HEK293 (cell line): ENCODE measurements around the gene EFNB1.
A peak's percentile ranks its signal among the peaks of the same experiment; 100 is the strongest.

Experiments used
- CTCF ChIA-PET: fragments of 350-600 bp; formaldehyde crosslinking; extraction: SDS; loops from one replicate; lab custom pipeline; 2021; ENCODE audit warnings: antibody characterized with exemption; lab: Yijun Ruan, JAX
- POLR2A ChIA-PET: fragments of 300-600 bp; formaldehyde crosslinking; extraction: SDS; loops from one replicate; lab custom pipeline; 2020; ENCODE audit warnings: antibody characterized with exemption, inconsistent platforms; lab: Yijun Ruan, JAX
- H3K27ac ChIP-seq: fragments of 200-500 bp; sonication (Bioruptor generic); 2 replicates; pipeline ENCODE4 v1.5.1; 2014; ENCODE audit warnings: low read depth, low read length, control low read depth, inconsistent platforms; ENCODE audit errors: extremely low read depth
- H3K36me3 ChIP-seq, 2 experiments: fragments of 200-500 bp in 1 of 2; sonication (Bioruptor generic) in 1 of 2; 1 replicate in 1 of 2; 2 replicates in 1 of 2; pipeline ENCODE4 v1.5.1; 2014 to 2017; ENCODE audit warnings: inconsistent platforms in 2 of 2, low read length in 2 of 2; ENCODE audit not compliant: control insufficient read depth in 2 of 2, insufficient read depth in 1 of 2
- H3K4me1 ChIP-seq: fragments of 200-500 bp; sonication (Bioruptor generic); 2 replicates; pipeline ENCODE4 v1.5.1; 2014; ENCODE audit warnings: mild to moderate bottlenecking, low read length, inconsistent platforms; ENCODE audit not compliant: control insufficient read depth, insufficient read depth
- H3K4me3 ChIP-seq: 2 replicates; pipeline ENCODE4 v1.5.1; 2011; ENCODE audit warnings: low read depth, mild to moderate bottlenecking, control low read depth, low read length, moderate library complexity
- H3K9me3 ChIP-seq: fragments of 200-500 bp; sonication (Bioruptor generic); 2 replicates; pipeline ENCODE4 v1.5.1; 2014; ENCODE audit warnings: low read depth, low read length, inconsistent platforms; ENCODE audit not compliant: control insufficient read depth, insufficient read depth
- GLIS2 ChIP-seq: fragments of 450-650 bp; formaldehyde crosslinking; IDR thresholded peaks from 2 replicates; pipeline ENCODE4 v1.5.1; 2016; ENCODE audit warnings: missing biosample characterization, missing genetic modification characterization
- KLF10 ChIP-seq: fragments of 450-650 bp; IDR thresholded peaks from 2 replicates; pipeline ENCODE4 v1.5.1; 2018; ENCODE audit warnings: missing biosample characterization, mild to moderate bottlenecking, missing genetic modification characterization
- MZF1 ChIP-seq: fragments of 450-650 bp; formaldehyde crosslinking; IDR thresholded peaks from 2 replicates; pipeline ENCODE4 v1.5.1; 2017; ENCODE audit warnings: missing biosample characterization, missing genetic modification characterization, borderline replicate concordance
- OSR2 ChIP-seq: fragments of 450-650 bp; formaldehyde crosslinking; IDR thresholded peaks from 2 replicates; pipeline ENCODE4 v1.5.1; 2016; ENCODE audit warnings: missing biosample characterization, missing genetic modification characterization
- SP3 ChIP-seq: fragments of 450-650 bp; formaldehyde crosslinking; IDR thresholded peaks from 2 replicates; pipeline ENCODE4 v1.5.1; 2016; ENCODE audit warnings: missing biosample characterization, missing genetic modification characterization
- ZBTB48 ChIP-seq: fragments of 450-650 bp; formaldehyde crosslinking; IDR thresholded peaks from 2 replicates; pipeline ENCODE4 v1.5.1; 2016; ENCODE audit warnings: missing biosample characterization, missing genetic modification characterization
- ZNF121 ChIP-seq: fragments of 450-650 bp; formaldehyde crosslinking; IDR thresholded peaks from 2 replicates; pipeline ENCODE4 v1.5.1; 2016; ENCODE audit warnings: missing biosample characterization, missing genetic modification characterization
- ZNF138 ChIP-seq: fragments of 450-650 bp; formaldehyde crosslinking; IDR thresholded peaks from 2 replicates; pipeline ENCODE4 v1.5.1; 2016; ENCODE audit warnings: missing biosample characterization, missing genetic modification characterization, borderline replicate concordance
- ZNF16 ChIP-seq: fragments of 450-650 bp; formaldehyde crosslinking; IDR thresholded peaks from 2 replicates; pipeline ENCODE4 v1.5.1; 2016; ENCODE audit warnings: low read depth, missing biosample characterization, missing genetic modification characterization
- ZNF324 ChIP-seq: fragments of 450-650 bp; formaldehyde crosslinking; IDR thresholded peaks from 2 replicates; pipeline ENCODE4 v1.5.1; 2016; ENCODE audit warnings: missing biosample characterization, missing genetic modification characterization
- ZNF37A ChIP-seq: fragments of 450-650 bp; IDR thresholded peaks from 2 replicates; pipeline ENCODE4 v1.5.1; 2018; ENCODE audit warnings: missing biosample characterization, missing genetic modification characterization
- ZNF433 ChIP-seq: fragments of 450-650 bp; formaldehyde crosslinking; IDR thresholded peaks from 2 replicates; pipeline ENCODE4 v1.5.1; 2016; ENCODE audit warnings: missing biosample characterization, missing genetic modification characterization, low read depth
- ZNF549 ChIP-seq: fragments of 450-650 bp; IDR thresholded peaks from 2 replicates; pipeline ENCODE4 v1.5.1; 2018; ENCODE audit warnings: missing biosample characterization, missing genetic modification characterization, mild to moderate bottlenecking, inconsistent platforms, moderate library complexity
- ZNF621 ChIP-seq: fragments of 450-650 bp; formaldehyde crosslinking; IDR thresholded peaks from 2 replicates; pipeline ENCODE4 v1.5.1; 2017; ENCODE audit warnings: missing biosample characterization, missing genetic modification characterization
- ZSCAN16 ChIP-seq: fragments of 450-650 bp; formaldehyde crosslinking; IDR thresholded peaks from 2 replicates; pipeline ENCODE4 v1.5.1; 2016; ENCODE audit warnings: missing biosample characterization, missing genetic modification characterization
- TF ChIP-seq, protein P1 (sequence below): fragments of 450-650 bp; formaldehyde crosslinking; IDR thresholded peaks from 2 replicates; pipeline ENCODE4 v1.5.1; 2017; ENCODE audit warnings: missing biosample characterization, missing genetic modification characterization
- TF ChIP-seq, protein P2 (sequence below): sonication (generic); formaldehyde crosslinking; IDR thresholded peaks from 2 replicates; pipeline ENCODE4 v1.8.1; 2022; ENCODE audit warnings: mild to moderate bottlenecking, moderate library complexity, missing genetic modification reagents
- TF ChIP-seq, protein P3 (sequence below): fragments of 450-650 bp; formaldehyde crosslinking; optimal IDR thresholded peaks from 2 replicates; pipeline ENCODE3; 2016; ENCODE audit warnings: missing biosample characterization, mild to moderate bottlenecking, missing genetic modification characterization
- TF ChIP-seq, protein P4 (sequence below): fragments of 450-650 bp; formaldehyde crosslinking; IDR thresholded peaks from 2 replicates; pipeline ENCODE4 v1.5.1; 2016; ENCODE audit warnings: missing biosample characterization, missing genetic modification characterization
- TF ChIP-seq, protein P5 (sequence below): fragments of 450-650 bp; formaldehyde crosslinking; IDR thresholded peaks from 2 replicates; pipeline ENCODE4 v1.5.1; 2016; ENCODE audit warnings: missing biosample characterization, missing genetic modification characterization
- TF ChIP-seq, protein P6 (sequence below): fragments of 450-650 bp; formaldehyde crosslinking; IDR thresholded peaks from 2 replicates; pipeline ENCODE4 v1.5.1; 2017; ENCODE audit warnings: missing biosample characterization, missing genetic modification characterization
- TF ChIP-seq, protein P7 (sequence below): fragments of 450-650 bp; formaldehyde crosslinking; IDR thresholded peaks from 2 replicates; pipeline ENCODE4 v1.5.1; 2016; ENCODE audit warnings: missing biosample characterization, missing genetic modification characterization

Gene EFNB1

DNA sequence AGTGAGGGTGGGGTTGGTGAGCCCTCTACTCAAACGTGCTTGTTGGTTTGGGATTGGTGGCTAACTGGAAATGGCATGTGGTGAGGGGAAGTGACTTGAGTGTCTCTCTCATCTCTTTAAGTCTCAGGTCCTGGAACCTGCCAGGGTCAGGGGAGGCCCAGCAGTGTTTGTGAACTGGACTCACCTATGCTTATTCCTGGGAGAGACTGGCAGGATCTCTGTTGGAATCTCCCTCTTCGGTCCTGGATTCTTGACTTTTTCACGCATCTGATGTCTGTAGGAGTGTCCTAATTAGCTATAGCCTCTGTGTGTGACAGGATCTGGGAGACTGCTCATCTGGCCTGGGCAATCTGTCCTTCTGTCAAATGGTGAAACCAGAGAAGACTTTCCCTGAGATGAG, 7.2 kb upstream of the EFNB1 start (continued):
- TF ChIP-seq, protein P1, sequence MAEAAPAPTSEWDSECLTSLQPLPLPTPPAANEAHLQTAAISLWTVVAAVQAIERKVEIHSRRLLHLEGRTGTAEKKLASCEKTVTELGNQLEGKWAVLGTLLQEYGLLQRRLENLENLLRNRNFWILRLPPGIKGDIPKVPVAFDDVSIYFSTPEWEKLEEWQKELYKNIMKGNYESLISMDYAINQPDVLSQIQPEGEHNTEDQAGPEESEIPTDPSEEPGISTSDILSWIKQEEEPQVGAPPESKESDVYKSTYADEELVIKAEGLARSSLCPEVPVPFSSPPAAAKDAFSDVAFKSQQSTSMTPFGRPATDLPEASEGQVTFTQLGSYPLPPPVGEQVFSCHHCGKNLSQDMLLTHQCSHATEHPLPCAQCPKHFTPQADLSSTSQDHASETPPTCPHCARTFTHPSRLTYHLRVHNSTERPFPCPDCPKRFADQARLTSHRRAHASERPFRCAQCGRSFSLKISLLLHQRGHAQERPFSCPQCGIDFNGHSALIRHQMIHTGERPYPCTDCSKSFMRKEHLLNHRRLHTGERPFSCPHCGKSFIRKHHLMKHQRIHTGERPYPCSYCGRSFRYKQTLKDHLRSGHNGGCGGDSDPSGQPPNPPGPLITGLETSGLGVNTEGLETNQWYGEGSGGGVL (tag by site-specific recombination) = no peak
- TF ChIP-seq ZNF16 (tag by site-specific recombination) (no peak), ZNF324 (tag by site-specific recombination) (no peak), MZF1 (tag by site-specific recombination) (no peak), GLIS2 (tag by site-specific recombination) (no peak), ZNF37A (tag by site-specific recombination) (no peak)
- TF ChIP-seq, protein P2, sequence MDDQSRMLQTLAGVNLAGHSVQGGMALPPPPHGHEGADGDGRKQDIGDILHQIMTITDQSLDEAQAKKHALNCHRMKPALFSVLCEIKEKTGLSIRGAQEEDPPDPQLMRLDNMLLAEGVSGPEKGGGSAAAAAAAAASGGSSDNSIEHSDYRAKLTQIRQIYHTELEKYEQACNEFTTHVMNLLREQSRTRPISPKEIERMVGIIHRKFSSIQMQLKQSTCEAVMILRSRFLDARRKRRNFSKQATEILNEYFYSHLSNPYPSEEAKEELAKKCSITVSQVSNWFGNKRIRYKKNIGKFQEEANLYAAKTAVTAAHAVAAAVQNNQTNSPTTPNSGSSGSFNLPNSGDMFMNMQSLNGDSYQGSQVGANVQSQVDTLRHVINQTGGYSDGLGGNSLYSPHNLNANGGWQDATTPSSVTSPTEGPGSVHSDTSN (CRISPR knock-in tag) = no peak
- TF ChIP-seq, protein P3, sequence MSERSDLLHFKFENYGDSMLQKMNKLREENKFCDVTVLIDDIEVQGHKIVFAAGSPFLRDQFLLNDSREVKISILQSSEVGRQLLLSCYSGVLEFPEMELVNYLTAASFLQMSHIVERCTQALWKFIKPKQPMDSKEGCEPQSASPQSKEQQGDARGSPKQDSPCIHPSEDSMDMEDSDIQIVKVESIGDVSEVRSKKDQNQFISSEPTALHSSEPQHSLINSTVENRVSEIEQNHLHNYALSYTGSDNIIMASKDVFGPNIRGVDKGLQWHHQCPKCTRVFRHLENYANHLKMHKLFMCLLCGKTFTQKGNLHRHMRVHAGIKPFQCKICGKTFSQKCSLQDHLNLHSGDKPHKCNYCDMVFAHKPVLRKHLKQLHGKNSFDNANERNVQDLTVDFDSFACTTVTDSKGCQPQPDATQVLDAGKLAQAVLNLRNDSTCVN (tag by site-specific recombination) = no peak

DNA sequence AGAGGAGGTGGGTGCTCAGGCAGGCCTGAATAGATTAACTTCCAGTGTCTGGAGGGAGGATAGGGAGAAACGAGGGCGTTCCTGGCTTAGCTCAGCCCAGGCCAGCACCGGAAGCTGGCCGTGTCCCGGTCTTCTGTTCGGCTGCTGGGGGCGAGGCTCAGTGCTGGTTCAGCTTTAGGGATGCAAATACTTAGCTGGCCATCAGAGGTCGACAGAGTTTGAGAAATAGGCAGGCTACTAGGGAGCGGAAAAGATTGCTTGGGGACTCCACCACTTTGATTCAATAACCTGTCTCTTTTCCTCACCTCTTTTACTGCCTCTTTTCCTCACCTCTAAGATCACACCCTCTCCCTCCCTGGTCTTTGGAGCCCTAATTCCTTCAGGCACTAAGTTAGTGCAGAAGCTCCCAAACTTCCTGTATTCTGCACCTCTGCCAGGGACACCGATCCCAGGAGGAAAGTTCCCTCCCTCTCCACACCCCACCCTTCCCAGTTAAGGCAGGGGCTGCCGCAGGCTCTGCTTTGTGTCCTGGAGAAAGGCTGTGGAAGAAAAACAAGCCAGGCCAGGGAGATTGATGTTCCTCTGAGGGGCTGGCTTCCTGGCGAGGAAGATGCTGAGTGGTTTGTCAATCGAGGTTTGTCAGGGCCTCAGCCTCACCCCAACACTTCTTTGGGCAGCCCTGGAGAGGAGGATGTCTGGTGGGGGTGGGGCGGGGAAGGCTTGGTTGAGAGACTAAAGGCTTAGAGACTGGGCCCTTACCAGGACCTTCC, 6.0 kb upstream of the EFNB1 start:
- no peaks in the 10 kb centered on the region for H3K4me1 ChIP-seq
- no peak overlapping the region for H3K27ac ChIP-seq
- ChIA-PET CTCF (interaction anchor here (0.5 to 4.0 kb wide), 39 partner anchors 8 to 658 kb away, joined by 3 to 33 read pairs (median 3); no protein-coding TSS in a partner anchor), POLR2A (interaction anchor here (0.9 to 1.3 kb wide), 2 partner anchors 284 to 396 kb away, joined by 3 read pairs; no protein-coding TSS in a partner anchor)
- H3K36me3 ChIP-seq = no peaks in the 10 kb centered on the region
- H3K9me3 ChIP-seq = no peaks in the 10 kb centered on the region
- H3K4me3 ChIP-seq = no peak overlapping the region
- TF ChIP-seq, protein P4, sequence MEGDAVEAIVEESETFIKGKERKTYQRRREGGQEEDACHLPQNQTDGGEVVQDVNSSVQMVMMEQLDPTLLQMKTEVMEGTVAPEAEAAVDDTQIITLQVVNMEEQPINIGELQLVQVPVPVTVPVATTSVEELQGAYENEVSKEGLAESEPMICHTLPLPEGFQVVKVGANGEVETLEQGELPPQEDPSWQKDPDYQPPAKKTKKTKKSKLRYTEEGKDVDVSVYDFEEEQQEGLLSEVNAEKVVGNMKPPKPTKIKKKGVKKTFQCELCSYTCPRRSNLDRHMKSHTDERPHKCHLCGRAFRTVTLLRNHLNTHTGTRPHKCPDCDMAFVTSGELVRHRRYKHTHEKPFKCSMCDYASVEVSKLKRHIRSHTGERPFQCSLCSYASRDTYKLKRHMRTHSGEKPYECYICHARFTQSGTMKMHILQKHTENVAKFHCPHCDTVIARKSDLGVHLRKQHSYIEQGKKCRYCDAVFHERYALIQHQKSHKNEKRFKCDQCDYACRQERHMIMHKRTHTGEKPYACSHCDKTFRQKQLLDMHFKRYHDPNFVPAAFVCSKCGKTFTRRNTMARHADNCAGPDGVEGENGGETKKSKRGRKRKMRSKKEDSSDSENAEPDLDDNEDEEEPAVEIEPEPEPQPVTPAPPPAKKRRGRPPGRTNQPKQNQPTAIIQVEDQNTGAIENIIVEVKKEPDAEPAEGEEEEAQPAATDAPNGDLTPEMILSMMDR (tag by site-specific recombination) = peak; percentile 90
- TF ChIP-seq ZNF549 (tag by site-specific recombination) = no peak
- 0 out of 2 replicates have a peak, but pooled peaks have one; percentile 20 for TF ChIP-seq SP3 (tag by site-specific recombination)
- no peak for TF ChIP-seq ZNF621 (tag by site-specific recombination)
- no peak for TF ChIP-seq KLF10
- no peak for TF ChIP-seq ZNF433 (tag by site-specific recombination)
- TF ChIP-seq, protein P5, sequence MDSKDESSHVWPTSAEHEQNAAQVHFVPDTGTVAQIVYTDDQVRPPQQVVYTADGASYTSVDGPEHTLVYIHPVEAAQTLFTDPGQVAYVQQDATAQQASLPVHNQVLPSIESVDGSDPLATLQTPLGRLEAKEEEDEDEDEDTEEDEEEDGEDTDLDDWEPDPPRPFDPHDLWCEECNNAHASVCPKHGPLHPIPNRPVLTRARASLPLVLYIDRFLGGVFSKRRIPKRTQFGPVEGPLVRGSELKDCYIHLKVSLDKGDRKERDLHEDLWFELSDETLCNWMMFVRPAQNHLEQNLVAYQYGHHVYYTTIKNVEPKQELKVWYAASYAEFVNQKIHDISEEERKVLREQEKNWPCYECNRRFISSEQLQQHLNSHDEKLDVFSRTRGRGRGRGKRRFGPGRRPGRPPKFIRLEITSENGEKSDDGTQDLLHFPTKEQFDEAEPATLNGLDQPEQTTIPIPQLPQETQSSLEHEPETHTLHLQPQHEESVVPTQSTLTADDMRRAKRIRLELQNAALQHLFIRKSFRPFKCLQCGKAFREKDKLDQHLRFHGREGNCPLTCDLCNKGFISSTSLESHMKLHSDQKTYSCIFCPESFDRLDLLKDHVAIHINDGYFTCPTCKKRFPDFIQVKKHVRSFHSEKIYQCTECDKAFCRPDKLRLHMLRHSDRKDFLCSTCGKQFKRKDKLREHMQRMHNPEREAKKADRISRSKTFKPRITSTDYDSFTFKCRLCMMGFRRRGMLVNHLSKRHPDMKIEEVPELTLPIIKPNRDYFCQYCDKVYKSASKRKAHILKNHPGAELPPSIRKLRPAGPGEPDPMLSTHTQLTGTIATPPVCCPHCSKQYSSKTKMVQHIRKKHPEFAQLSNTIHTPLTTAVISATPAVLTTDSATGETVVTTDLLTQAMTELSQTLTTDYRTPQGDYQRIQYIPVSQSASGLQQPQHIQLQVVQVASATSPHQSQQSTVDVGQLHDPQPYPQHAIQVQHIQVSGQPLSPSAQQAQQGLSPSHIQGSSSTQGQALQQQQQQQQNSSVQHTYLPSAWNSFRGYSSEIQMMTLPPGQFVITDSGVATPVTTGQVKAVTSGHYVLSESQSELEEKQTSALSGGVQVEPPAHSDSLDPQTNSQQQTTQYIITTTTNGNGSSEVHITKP = peak; percentile 24; the same call in 1 of the 2 replicates
- no peak for TF ChIP-seq MZF1 (tag by site-specific recombination)
- TF ChIP-seq OSR2 = no peak
- TF ChIP-seq, protein P6, sequence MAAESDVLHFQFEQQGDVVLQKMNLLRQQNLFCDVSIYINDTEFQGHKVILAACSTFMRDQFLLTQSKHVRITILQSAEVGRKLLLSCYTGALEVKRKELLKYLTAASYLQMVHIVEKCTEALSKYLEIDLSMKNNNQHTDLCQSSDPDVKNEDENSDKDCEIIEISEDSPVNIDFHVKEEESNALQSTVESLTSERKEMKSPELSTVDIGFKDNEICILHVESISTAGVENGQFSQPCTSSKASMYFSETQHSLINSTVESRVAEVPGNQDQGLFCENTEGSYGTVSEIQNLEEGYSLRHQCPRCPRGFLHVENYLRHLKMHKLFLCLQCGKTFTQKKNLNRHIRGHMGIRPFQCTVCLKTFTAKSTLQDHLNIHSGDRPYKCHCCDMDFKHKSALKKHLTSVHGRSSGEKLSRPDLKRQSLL = no peak
- no peak for TF ChIP-seq ZNF121 (tag by site-specific recombination)
- TF ChIP-seq, protein P7, sequence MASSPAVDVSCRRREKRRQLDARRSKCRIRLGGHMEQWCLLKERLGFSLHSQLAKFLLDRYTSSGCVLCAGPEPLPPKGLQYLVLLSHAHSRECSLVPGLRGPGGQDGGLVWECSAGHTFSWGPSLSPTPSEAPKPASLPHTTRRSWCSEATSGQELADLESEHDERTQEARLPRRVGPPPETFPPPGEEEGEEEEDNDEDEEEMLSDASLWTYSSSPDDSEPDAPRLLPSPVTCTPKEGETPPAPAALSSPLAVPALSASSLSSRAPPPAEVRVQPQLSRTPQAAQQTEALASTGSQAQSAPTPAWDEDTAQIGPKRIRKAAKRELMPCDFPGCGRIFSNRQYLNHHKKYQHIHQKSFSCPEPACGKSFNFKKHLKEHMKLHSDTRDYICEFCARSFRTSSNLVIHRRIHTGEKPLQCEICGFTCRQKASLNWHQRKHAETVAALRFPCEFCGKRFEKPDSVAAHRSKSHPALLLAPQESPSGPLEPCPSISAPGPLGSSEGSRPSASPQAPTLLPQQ (tag by site-specific recombination) = no peak
- TF ChIP-seq ZBTB48 = peak; percentile 71; the same call in 1 of the 2 replicates
- no peak for TF ChIP-seq ZNF138 (tag by site-specific recombination)
- TF ChIP-seq ZSCAN16 (tag by site-specific recombination) = no peak
